Measurements from ENCODE around the gene OR51B2.

- TF ChIP-seq POLR2AphosphoS5 (IDR thresholded peaks at IDR 0.05; ENCODE audit: low read depth, low read length) (no peak), CTCF (IDR thresholded peaks at IDR 0.05 in 2 of 3, conservative IDR thresholded peaks at IDR 0.05 in 1 of 3; ENCODE audit: borderline replicate concordance in 1 of 3, insufficient read depth in 1 of 3, low read depth in 2 of 3, low read length in 2 of 3) (no peak), JUND (IDR thresholded peaks at IDR 0.05) (no peak)
- TF ChIP-seq, protein P1, sequence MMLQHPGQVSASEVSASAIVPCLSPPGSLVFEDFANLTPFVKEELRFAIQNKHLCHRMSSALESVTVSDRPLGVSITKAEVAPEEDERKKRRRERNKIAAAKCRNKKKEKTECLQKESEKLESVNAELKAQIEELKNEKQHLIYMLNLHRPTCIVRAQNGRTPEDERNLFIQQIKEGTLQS (IDR thresholded peaks at IDR 0.05) = no peak
- TF ChIP-seq, protein P2, sequence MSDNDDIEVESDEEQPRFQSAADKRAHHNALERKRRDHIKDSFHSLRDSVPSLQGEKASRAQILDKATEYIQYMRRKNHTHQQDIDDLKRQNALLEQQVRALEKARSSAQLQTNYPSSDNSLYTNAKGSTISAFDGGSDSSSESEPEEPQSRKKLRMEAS (IDR thresholded peaks at IDR 0.05) = no peak
Measured at GRCh38 chr11:5285703-5286340, 38.3 kb downstream of the OR51B2 start.

All from HCT116 (cell line).